HG03039 (cell line): ENCODE results near the gene FASTKD2.

Experiments used
- ATAC-seq: cut with Tn5 transposase; IDR thresholded peaks from one replicate; pipeline ENCODE4 v1.9.1; 2021; ENCODE audit warnings: mild to moderate bottlenecking, moderate library complexity; ENCODE audit not compliant: unreplicated experiment

Gene FASTKD2

DNA sequence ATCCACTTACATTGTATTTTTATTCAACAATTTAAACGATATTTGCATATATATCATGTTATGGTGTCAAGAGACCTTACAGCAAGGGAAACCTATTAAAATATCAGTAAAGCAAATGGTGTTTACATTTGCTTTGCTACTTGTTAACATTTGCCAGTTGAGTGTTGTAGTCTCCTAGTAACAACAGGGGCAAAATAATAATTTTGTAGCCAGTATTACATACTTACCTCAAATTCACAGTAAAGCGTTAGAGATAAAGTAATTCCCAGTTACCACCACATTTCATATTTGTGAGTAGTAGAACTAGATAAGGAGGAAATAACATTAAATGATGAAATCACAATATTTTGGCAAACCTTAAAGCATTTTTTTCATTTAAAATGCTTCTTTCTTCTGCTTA, 71.3 kb downstream of the FASTKD2 start:
- no peak for ATAC-seq

- ATAC-seq: no peak
Measured at GRCh38 chr2:206837775-206838174, 72.4 kb downstream of the FASTKD2 start.

DNA sequence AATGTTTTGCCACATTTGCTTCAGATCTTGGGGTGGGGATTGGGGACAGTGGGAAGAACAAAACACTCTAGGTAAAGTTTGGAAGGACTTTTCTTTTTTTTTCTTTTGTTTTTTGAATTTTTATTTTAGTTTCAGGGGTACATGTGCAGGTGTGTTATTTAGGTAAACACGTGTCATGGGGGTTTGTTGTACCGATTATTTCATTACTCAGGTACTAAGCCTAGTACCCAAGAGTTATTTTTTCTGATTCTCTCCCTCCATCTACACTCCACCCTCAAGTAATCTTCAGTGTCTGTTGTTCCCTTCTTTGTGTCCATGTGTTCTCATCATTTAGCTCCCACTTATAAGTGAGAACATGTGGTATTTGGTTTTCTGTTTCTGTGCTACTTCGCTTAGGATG, 73.3 kb downstream of the FASTKD2 start:
- no peak for ATAC-seq

- no peak for ATAC-seq
Measured at GRCh38 chr2:206840999-206841398, 75.6 kb downstream of the FASTKD2 start.
